ENCODE measurements around the gene HS1BP3.

GRCh38 chr2:20666304-20667150, 15.6 kb upstream of the HS1BP3 start, which contains the start of gene GDF7:
- TF ChIP-seq POLR2A (IDR thresholded peaks at IDR 0.05) (no peak), POLR2AphosphoS5 (IDR thresholded peaks at IDR 0.05) (no peak), CTCF (IDR thresholded peaks at IDR 0.05) (no peak), EP300 (IDR thresholded peaks at IDR 0.05) (no peak)

Data from upper lobe of left lung (tissue), 4 donors.